Measurements from ENCODE around the gene TPSB2.

Gene TPSB2

GRCh38 chr16:1215574-1216295, 14.2 kb downstream of the TPSB2 start:
- H3K4me3 ChIP-seq (ENCODE audit: low read length), result no peak overlapping the region
- H3K9me3 ChIP-seq (ENCODE audit: control insufficient read depth, low read length), result no peaks in the 10 kb centered on the region
- H3K9ac ChIP-seq (ENCODE audit: low read length), result no peak overlapping the region
- no peak for DNase-seq (ENCODE audit: low read depth)
- H3K36me3 ChIP-seq (ENCODE audit: control insufficient read depth, insufficient read depth, low read length, severe bottlenecking), result no peaks in the 10 kb centered on the region
- H3K27me3 ChIP-seq (replicated peaks; ENCODE audit: control insufficient read depth, insufficient read depth, low read length), result no peaks in the 10 kb centered on the region
- H3K4me1 ChIP-seq (ENCODE audit: control insufficient read depth, insufficient read depth, low read length), result no peaks in the 10 kb centered on the region

- no peak for DNase-seq (ENCODE audit: low read depth)
- H3K9ac ChIP-seq (ENCODE audit: low read length), result no peak overlapping the region
- H3K27me3 ChIP-seq (replicated peaks; ENCODE audit: control insufficient read depth, insufficient read depth, low read length), result no peaks in the 10 kb centered on the region
Observed at GRCh38 chr16:1214719-1215118, 15.3 kb downstream of the TPSB2 start.

DNA sequence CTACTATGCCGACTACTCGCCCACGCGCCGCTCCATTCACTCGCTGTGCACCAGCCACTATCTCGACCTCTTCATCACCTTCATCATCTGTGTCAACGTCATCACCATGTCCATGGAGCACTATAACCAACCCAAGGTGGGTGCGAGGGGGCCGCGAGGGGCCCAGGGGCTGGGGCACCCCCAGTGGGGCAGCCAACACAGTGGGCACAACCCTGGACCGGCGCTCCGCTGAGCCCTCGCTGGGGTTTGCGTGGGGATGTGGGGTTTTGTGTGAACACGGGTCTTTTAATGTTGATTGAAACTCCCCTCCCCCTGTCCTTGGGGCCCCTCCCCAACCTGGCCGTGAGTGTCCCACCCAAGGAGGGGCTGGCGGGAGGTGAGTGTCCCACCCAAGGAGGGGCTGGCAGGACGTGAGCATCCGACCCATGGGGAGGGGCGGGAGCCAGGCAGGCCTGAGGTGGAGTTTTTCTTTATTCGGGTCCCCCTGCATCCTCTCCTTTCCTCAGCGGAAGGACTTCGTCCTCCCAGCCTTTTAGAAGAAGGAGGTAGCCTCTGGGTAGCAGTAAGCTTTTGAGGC, 16.1 kb downstream of the TPSB2 start:
- no peaks in the 10 kb centered on the region for H3K36me3 ChIP-seq (ENCODE audit: control insufficient read depth, insufficient read depth, low read length, severe bottlenecking)
- no peak for DNase-seq (ENCODE audit: low read depth)
- no peak overlapping the region for H3K4me3 ChIP-seq (ENCODE audit: low read length)
- no peak overlapping the region for H3K9ac ChIP-seq (ENCODE audit: low read length)
- no peaks in the 10 kb centered on the region for H3K27me3 ChIP-seq (replicated peaks; ENCODE audit: control insufficient read depth, insufficient read depth, low read length)
- no peaks in the 10 kb centered on the region for H3K4me1 ChIP-seq (ENCODE audit: control insufficient read depth, insufficient read depth, low read length)
- H3K9me3 ChIP-seq (ENCODE audit: control insufficient read depth, low read length), result no peaks in the 10 kb centered on the region

More at GRCh38 chr16:1214719-1215118, 15.3 kb downstream of the TPSB2 start:
- no peaks in the 10 kb centered on the region for H3K4me1 ChIP-seq (ENCODE audit: control insufficient read depth, insufficient read depth, low read length)
- H3K4me3 ChIP-seq (ENCODE audit: low read length), result no peak overlapping the region
- H3K9me3 ChIP-seq (ENCODE audit: control insufficient read depth, low read length), result no peaks in the 10 kb centered on the region
- H3K36me3 ChIP-seq (ENCODE audit: control insufficient read depth, insufficient read depth, low read length, severe bottlenecking), result no peaks in the 10 kb centered on the region

DNA sequence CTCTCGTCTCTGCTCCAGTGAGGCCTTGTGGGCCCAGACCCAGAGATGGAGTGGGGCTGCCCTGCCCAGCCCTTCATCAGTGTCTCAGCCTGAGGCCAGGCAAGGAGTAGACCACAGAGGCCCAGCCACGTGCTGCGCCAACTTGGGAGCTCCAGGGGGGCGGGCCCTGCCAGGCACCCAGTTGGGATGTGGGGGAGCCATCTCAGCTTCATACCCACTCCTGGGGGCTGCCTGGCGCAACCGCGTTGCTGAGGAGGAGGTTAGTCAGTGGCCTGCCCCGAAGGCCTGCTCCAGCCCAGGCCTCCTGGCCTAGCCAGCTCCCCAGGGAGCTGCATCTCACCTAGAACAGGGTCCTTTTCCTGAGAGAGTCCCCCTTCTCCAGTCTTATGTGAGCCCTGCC, 16.8 kb downstream of the TPSB2 start:
- H3K4me1 ChIP-seq (ENCODE audit: control insufficient read depth, insufficient read depth, low read length), result no peaks in the 10 kb centered on the region
- no peak for DNase-seq (ENCODE audit: low read depth)
- no peak overlapping the region for H3K9ac ChIP-seq (ENCODE audit: low read length)
- no peaks in the 10 kb centered on the region for H3K9me3 ChIP-seq (ENCODE audit: control insufficient read depth, low read length)
- no peak overlapping the region for H3K4me3 ChIP-seq (ENCODE audit: low read length)
- H3K36me3 ChIP-seq (ENCODE audit: control insufficient read depth, insufficient read depth, low read length, severe bottlenecking), result no peaks in the 10 kb centered on the region
- H3K27me3 ChIP-seq (replicated peaks; ENCODE audit: control insufficient read depth, insufficient read depth, low read length), result no peaks in the 10 kb centered on the region

- no peaks in the 10 kb centered on the region for H3K27me3 ChIP-seq (replicated peaks; ENCODE audit: control insufficient read depth, insufficient read depth, low read length)
- no peaks in the 10 kb centered on the region for H3K9me3 ChIP-seq (ENCODE audit: control insufficient read depth, low read length)
- H3K9ac ChIP-seq (ENCODE audit: low read length), result no peak overlapping the region
- no peak overlapping the region for H3K4me3 ChIP-seq (ENCODE audit: low read length)
- DNase-seq (ENCODE audit: low read depth), result no peak
- H3K36me3 ChIP-seq (ENCODE audit: control insufficient read depth, insufficient read depth, low read length, severe bottlenecking), result no peaks in the 10 kb centered on the region
- no peaks in the 10 kb centered on the region for H3K4me1 ChIP-seq (ENCODE audit: control insufficient read depth, insufficient read depth, low read length)
Observed at GRCh38 chr16:1212616-1213194, 17.3 kb downstream of the TPSB2 start.

DNA sequence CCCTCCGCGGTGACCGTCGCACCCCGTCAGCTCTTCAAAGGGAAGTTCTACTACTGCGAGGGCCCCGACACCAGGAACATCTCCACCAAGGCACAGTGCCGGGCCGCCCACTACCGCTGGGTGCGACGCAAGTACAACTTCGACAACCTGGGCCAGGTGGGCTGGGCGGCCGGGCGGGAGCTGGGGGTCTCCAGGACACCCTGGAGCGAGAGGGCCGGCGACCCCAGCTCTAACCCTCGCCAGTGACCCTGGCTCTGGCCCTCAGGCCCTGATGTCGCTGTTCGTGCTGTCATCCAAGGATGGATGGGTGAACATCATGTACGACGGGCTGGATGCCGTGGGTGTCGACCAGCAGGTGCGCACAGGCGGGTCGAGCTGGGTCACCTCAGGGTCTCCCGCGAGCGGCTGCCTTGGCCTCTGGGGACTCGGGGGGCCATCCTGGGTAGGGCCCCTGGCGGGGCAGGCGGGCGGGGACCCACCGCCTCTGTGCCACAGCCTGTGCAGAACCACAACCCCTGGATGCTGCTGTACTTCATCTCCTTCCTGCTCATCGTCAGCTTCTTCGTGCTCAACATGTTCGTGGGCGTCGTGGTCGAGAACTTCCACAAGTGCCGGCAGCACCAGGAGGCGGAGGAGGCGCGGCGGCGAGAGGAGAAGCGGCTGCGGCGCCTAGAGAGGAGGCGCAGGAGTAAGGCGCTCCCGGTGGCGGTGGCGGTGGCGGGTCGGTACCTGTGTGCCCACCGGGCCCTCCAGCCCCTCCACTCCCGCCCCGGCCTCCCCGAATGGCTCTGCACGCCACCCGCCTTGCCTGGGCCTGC, 18.3 kb downstream of the TPSB2 start:
- no peaks in the 10 kb centered on the region for H3K9me3 ChIP-seq (ENCODE audit: control insufficient read depth, low read length)
- no peak overlapping the region for H3K4me3 ChIP-seq (ENCODE audit: low read length)
- DNase-seq (ENCODE audit: low read depth), result no peak
- no peaks in the 10 kb centered on the region for H3K36me3 ChIP-seq (ENCODE audit: control insufficient read depth, insufficient read depth, low read length, severe bottlenecking)
- H3K27me3 ChIP-seq (replicated peaks; ENCODE audit: control insufficient read depth, insufficient read depth, low read length), result no peaks in the 10 kb centered on the region
- H3K4me1 ChIP-seq (ENCODE audit: control insufficient read depth, insufficient read depth, low read length), result no peaks in the 10 kb centered on the region
- no peak overlapping the region for H3K9ac ChIP-seq (ENCODE audit: low read length)

GRCh38 chr16:1210461-1210860, 19.5 kb downstream of the TPSB2 start:
- H3K9ac ChIP-seq (ENCODE audit: low read length), result no peak overlapping the region
- no peaks in the 10 kb centered on the region for H3K9me3 ChIP-seq (ENCODE audit: control insufficient read depth, low read length)
- no peak overlapping the region for H3K4me3 ChIP-seq (ENCODE audit: low read length)
- H3K27me3 ChIP-seq (replicated peaks; ENCODE audit: control insufficient read depth, insufficient read depth, low read length), result no peaks in the 10 kb centered on the region
- no peaks in the 10 kb centered on the region for H3K36me3 ChIP-seq (ENCODE audit: control insufficient read depth, insufficient read depth, low read length, severe bottlenecking)
- DNase-seq (ENCODE audit: low read depth), result no peak
- no peaks in the 10 kb centered on the region for H3K4me1 ChIP-seq (ENCODE audit: control insufficient read depth, insufficient read depth, low read length)

- Histone ChIP-seq H3K4me3 (ENCODE audit: low read length) (no peak overlapping the region), H3K4me1 (ENCODE audit: control insufficient read depth, insufficient read depth, low read length) (no peaks in the 10 kb centered on the region)
- DNase-seq (ENCODE audit: low read depth), result no peak
Observed at GRCh38 chr16:1209081-1209480, 20.9 kb downstream of the TPSB2 start.

DNA sequence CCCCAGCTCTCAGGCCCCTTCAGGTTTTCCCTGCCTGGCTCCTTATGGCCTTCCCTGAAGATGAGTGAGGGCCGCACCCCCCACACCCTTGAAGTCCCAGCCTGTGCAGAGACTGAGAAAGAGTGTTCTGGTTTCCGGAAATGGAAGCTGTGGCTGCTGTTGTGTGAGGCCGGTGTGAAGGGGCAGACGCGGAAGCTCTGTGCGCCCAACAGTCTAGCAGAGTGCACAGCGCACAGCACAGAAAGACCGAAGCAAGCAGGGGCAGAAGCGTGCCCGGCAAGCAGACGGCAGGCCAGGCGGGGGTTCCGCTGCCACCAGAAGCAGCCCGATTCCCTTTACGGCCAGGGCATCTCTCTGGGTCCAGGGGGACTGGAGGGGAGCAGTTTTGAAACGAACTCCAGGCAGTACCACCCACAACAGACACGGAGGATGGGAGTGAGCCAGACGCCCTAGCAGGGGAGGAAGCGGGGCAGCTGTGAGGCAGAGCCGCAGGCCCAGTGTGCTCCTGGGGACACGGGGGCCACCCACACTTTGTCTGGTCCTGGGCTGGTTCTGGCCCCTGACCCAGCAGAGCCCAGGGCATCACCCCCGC, 21.6 kb downstream of the TPSB2 start:
- Histone ChIP-seq H3K4me1 (ENCODE audit: control insufficient read depth, insufficient read depth, low read length) (no peaks in the 10 kb centered on the region), H3K9ac (ENCODE audit: low read length) (no peak overlapping the region), H3K27me3 (replicated peaks; ENCODE audit: control insufficient read depth, insufficient read depth, low read length) (peaks cover under 1% of the 10 kb centered on the region), H3K9me3 (ENCODE audit: control insufficient read depth, low read length) (no peaks in the 10 kb centered on the region), H3K4me3 (ENCODE audit: low read length) (no peak overlapping the region), H3K36me3 (ENCODE audit: control insufficient read depth, insufficient read depth, low read length, severe bottlenecking) (no peaks in the 10 kb centered on the region)
- no peak for DNase-seq (ENCODE audit: low read depth)

More at GRCh38 chr16:1209081-1209480, 20.9 kb downstream of the TPSB2 start:
- no peaks in the 10 kb centered on the region for H3K36me3 ChIP-seq (ENCODE audit: control insufficient read depth, insufficient read depth, low read length, severe bottlenecking)
- H3K9ac ChIP-seq (ENCODE audit: low read length), result no peak overlapping the region
- H3K27me3 ChIP-seq (replicated peaks; ENCODE audit: control insufficient read depth, insufficient read depth, low read length), result no peaks in the 10 kb centered on the region
- no peaks in the 10 kb centered on the region for H3K9me3 ChIP-seq (ENCODE audit: control insufficient read depth, low read length)

DNA sequence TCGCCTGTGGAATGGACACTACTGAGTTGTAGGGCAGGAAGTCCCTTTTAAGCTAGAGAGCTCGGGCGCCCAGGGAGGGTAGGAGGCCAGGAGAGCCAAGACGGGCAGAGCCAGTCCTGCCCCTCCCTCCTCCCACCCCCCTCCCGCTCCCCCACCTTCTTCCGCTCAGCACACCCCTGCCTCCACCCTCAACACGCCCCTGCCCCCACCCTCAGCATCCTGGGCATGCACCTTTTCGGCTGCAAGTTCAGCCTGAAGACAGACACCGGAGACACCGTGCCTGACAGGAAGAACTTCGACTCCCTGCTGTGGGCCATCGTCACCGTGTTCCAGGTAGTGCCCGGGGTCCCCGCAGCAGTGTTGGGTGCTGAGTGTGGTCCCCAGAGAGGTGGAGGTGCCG, 23.2 kb downstream of the TPSB2 start:
- Histone ChIP-seq H3K9me3 (ENCODE audit: control insufficient read depth, low read length) (no peaks in the 10 kb centered on the region), H3K4me3 (ENCODE audit: low read length) (no peak overlapping the region), H3K4me1 (ENCODE audit: control insufficient read depth, insufficient read depth, low read length) (no peaks in the 10 kb centered on the region), H3K27me3 (replicated peaks; ENCODE audit: control insufficient read depth, insufficient read depth, low read length) (peaks cover 3% of the 10 kb centered on the region), H3K36me3 (ENCODE audit: control insufficient read depth, insufficient read depth, low read length, severe bottlenecking) (no peaks in the 10 kb centered on the region), H3K9ac (ENCODE audit: low read length) (no peak overlapping the region)
- no peak for DNase-seq (ENCODE audit: low read depth)

DNA sequence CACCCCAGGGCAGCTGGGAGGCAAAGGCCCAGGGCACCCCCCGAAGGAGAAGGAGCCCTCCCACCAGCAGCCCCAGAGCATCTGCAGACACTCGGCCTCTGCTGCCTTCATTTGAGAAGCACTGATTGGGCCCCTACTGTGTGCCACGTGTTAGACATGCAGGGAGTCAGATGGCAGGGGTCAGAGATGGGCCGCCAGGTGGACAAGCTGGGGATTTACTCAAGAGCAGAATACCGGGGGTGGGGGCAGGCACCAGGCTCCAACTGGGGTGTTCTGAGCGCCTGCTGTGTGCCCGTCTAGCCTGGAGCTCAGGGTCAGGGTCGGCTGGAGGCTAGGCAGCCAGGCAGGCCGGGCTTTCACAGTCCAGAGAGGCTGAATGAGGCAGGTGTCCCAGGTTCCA, 23.7 kb downstream of the TPSB2 start:
- Histone ChIP-seq H3K27me3 (replicated peaks; ENCODE audit: control insufficient read depth, insufficient read depth, low read length) (peaks cover 3% of the 10 kb centered on the region), H3K9ac (ENCODE audit: low read length) (no peak overlapping the region), H3K9me3 (ENCODE audit: control insufficient read depth, low read length) (no peaks in the 10 kb centered on the region), H3K4me1 (ENCODE audit: control insufficient read depth, insufficient read depth, low read length) (no peaks in the 10 kb centered on the region), H3K36me3 (ENCODE audit: control insufficient read depth, insufficient read depth, low read length, severe bottlenecking) (no peaks in the 10 kb centered on the region), H3K4me3 (ENCODE audit: low read length) (no peak overlapping the region)
- no peak for DNase-seq (ENCODE audit: low read depth)
